GM19372 (cell line): ENCODE measurements around the gene PGAP6.
"Not testable (repeated sequence)": the region's sequence is repeated elsewhere in the genome, so short reads cannot be mapped to it uniquely, and the experiment has no call there.

Experiments used
- ATAC-seq: cut with Tn5 transposase; IDR thresholded peaks from one replicate; pipeline ENCODE4 v1.9.1; 2021; ENCODE audit warnings: mild to moderate bottlenecking, low read depth, moderate library complexity; ENCODE audit not compliant: unreplicated experiment

The PGAP6 gene

GRCh38 chr16:401468-402348 is 19.9 kb upstream of the PGAP6 start, which contains the start of gene DECR2:
Gene DECR2 (plus strand): TSS chr16:401885. CDS start chr16:401964, 79 bp downstream.
- peak; percentile 68 for ATAC-seq

GRCh38 chr16:400061-400591 is 18.3 kb upstream of the PGAP6 start:
- ATAC-seq = no peak

GRCh38 chr16:399340-400019 is 17.7 kb upstream of the PGAP6 start:
- no peak for ATAC-seq

- no peak for ATAC-seq
Observed at GRCh38 chr16:398561-399339, 17.0 kb upstream of the PGAP6 start.

- no peak for ATAC-seq
Observed at GRCh38 chr16:397736-398332, 16.1 kb upstream of the PGAP6 start.

GRCh38 chr16:397135-397661 is 15.4 kb upstream of the PGAP6 start, which contains the start of gene NME4:
Gene NME4 (plus strand): TSS chr16:397199. CDS start chr16:397223, 24 bp downstream.
- ATAC-seq = no peak

- ATAC-seq = no peak
Observed at GRCh38 chr16:396605-397004, 14.8 kb upstream of the PGAP6 start.

GRCh38 chr16:396199-396598 is 14.4 kb upstream of the PGAP6 start:
- ATAC-seq = no peak

GRCh38 chr16:392450-393030 is 10.8 kb upstream of the PGAP6 start:
- ATAC-seq = no peak

- ATAC-seq = no peak
Observed at GRCh38 chr16:391885-392335, 10.1 kb upstream of the PGAP6 start.

GRCh38 chr16:389352-389751 is 7.6 kb upstream of the PGAP6 start:
- no peak for ATAC-seq

GRCh38 chr16:387761-388666 is 6.2 kb upstream of the PGAP6 start:
- ATAC-seq = not testable (repeated sequence)

GRCh38 chr16:386641-387156 is 4.9 kb upstream of the PGAP6 start:
- no peak for ATAC-seq

GRCh38 chr16:383326-384051 is 1.7 kb upstream of the PGAP6 start:
- ATAC-seq = no peak

- ATAC-seq = peak; percentile 23
Observed at GRCh38 chr16:381012-381788, 578 bp downstream of the PGAP6 start.

- ATAC-seq = no peak
Observed at GRCh38 chr16:380762-381011, 1.1 kb downstream of the PGAP6 start.
